ENCODE results near the gene ARHGAP42. TPM values are rescaled to one million over a fixed set of nuclear protein-coding genes. Genes with fewer than 3 reads are reported as not detected.

The ARHGAP42 gene
- total and polyA plus RNA-seq, 12 donors, result 2.5 to 25.0 (median 11.5) TPM

- Histone ChIP-seq H3K36me3 (replicated peaks in 1 of 2) (no peaks in the 10 kb centered on the region), H3K4me1 (replicated peaks in 1 of 2) (peaks cover 0 to 16% of the 10 kb centered on the region in 2 donors), H3K9me3 (replicated peaks in 1 of 3) (no peaks in the 10 kb centered on the region), H3K27ac (no peak overlapping the region), H3K27me3 (no peaks in the 10 kb centered on the region), H3K4me3 (no peak overlapping the region)
- DNase-seq, result no peak
- 73 to 86% (median 75%) methylated on average over 1 of the region's 1 CpG for WGBS, 4 donors
- no peak for TF ChIP-seq POLR2A (IDR thresholded peaks at IDR 0.05)
- TF ChIP-seq CTCF (IDR thresholded peaks at IDR 0.05), result no peak
- intact Hi-C loops (cut with DNase I), result no loop called here
Observed at GRCh38 chr11:100757646-100758045, 70.6 kb downstream of the ARHGAP42 start.

GRCh38 chr11:100759106-100759505 is 72.0 kb downstream of the ARHGAP42 start:
- intact Hi-C loops (cut with DNase I), result no loop called here
- peaks cover 0 to 16% of the 10 kb centered on the region in 2 donors for H3K4me1 ChIP-seq (replicated peaks in 1 of 2)
- WGBS, 4 donors, result 76 to 82% (median 80%) methylated on average over 2 of the region's 2 CpGs
- DNase-seq, result no peak
- H3K36me3 ChIP-seq (replicated peaks in 1 of 2), result no peaks in the 10 kb centered on the region
- H3K4me3 ChIP-seq, result no peak overlapping the region
- TF ChIP-seq CTCF (IDR thresholded peaks at IDR 0.05), result no peak
- no peak overlapping the region for H3K27ac ChIP-seq
- no peaks in the 10 kb centered on the region for H3K9me3 ChIP-seq (replicated peaks in 1 of 3)
- no peaks in the 10 kb centered on the region for H3K27me3 ChIP-seq

- no peaks in the 10 kb centered on the region for H3K27me3 ChIP-seq
- H3K27ac ChIP-seq, result no peak overlapping the region
- no peak overlapping the region for H3K4me3 ChIP-seq
- no peak for DNase-seq
- peaks cover 0 to 16% of the 10 kb centered on the region in 2 donors for H3K4me1 ChIP-seq (replicated peaks in 1 of 2)
- H3K9me3 ChIP-seq (replicated peaks in 1 of 3), result no peaks in the 10 kb centered on the region
- intact Hi-C loops (cut with DNase I), result no loop called here
- H3K36me3 ChIP-seq (replicated peaks in 1 of 2), result no peaks in the 10 kb centered on the region
- TF ChIP-seq CTCF (IDR thresholded peaks at IDR 0.05) (no peak), POLR2A (IDR thresholded peaks at IDR 0.05) (no peak)
- WGBS, 4 donors, result 48 to 53% (median 49%) methylated on average over 3 of the region's 3 CpGs
Observed at GRCh38 chr11:100759856-100760255, 72.8 kb downstream of the ARHGAP42 start.

- Histone ChIP-seq H3K4me1 (replicated peaks in 1 of 2) (peaks cover 0 to 16% of the 10 kb centered on the region in 2 donors), H3K27me3 (no peaks in the 10 kb centered on the region), H3K27ac (no peak overlapping the region), H3K36me3 (replicated peaks in 1 of 2) (no peaks in the 10 kb centered on the region), H3K9me3 (replicated peaks in 1 of 3) (no peaks in the 10 kb centered on the region), H3K4me3 (no peak overlapping the region)
- intact Hi-C loops (cut with DNase I), result no loop called here
- DNase-seq, result no peak
- TF ChIP-seq CTCF (IDR thresholded peaks at IDR 0.05) (no peak), POLR2A (IDR thresholded peaks at IDR 0.05) (no peak)
Observed at GRCh38 chr11:100760744-100761143, 73.7 kb downstream of the ARHGAP42 start.

Data from adrenal gland (tissue), 12 donors.